EH (cell line): Measurements from ENCODE around the gene MAD1L1.
A peak's percentile ranks its signal among the peaks of the same experiment; 100 is the strongest.

ENCODE experiments used
- DNase-seq: peaks from one replicate; pipeline ENCODE4 v3.0.0-alpha.2; 2015; ENCODE audit warnings: low read depth

The MAD1L1 gene

DNA sequence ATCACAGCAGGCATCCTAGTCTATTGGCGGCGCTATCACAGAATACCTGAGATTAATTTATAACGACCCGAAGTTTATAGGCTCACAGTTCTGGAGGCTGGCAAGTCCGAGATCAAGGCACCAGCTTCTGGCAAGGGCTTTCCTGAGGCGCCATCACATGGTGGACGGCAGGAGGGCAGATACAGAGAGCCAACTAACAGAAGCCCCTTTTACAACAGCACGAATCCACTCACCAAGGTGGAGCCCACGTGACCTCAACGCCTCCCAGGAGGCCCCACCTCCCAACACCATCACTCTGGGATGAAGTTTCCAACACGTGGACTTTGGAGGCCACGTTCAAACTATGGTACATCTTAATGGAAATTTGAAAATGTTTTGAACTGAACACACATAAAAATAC lies 307.4 kb downstream of the MAD1L1 start:
- DNase-seq = peak; percentile 19

DNA sequence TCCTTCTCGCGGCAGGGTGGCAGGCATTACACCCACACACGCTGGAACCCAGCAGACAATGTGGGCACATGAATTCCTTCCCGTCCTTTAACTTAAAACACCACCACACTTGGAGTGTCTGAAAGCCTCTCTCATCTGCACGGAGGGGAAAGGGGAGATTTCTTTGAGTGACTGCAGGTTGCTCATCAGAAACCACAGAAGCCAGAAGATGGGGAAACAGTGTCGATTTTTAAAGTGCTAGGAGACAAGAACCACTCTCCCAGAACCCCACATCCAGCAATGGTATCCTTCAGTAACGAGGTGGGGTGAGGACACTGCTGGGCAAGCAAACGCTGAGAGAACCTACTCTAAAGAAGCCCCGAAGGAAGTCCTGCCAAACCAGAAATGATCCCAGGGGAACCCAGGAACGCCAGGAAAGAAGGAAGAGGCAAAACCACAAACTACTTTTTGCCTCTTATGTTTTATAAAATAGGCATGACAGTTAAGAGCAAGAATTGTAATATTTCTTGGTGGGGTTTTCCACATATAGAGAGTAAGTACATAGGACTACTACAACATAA lies 308.4 kb downstream of the MAD1L1 start:
- no peak for DNase-seq

GRCh38 chr7:1923409-1924257 lies 309.1 kb downstream of the MAD1L1 start:
- no peak for DNase-seq

- peak; percentile 43 for DNase-seq
These were observed 309.9 kb downstream of the MAD1L1 start for GRCh38 chr7:1922870-1923236.

DNA sequence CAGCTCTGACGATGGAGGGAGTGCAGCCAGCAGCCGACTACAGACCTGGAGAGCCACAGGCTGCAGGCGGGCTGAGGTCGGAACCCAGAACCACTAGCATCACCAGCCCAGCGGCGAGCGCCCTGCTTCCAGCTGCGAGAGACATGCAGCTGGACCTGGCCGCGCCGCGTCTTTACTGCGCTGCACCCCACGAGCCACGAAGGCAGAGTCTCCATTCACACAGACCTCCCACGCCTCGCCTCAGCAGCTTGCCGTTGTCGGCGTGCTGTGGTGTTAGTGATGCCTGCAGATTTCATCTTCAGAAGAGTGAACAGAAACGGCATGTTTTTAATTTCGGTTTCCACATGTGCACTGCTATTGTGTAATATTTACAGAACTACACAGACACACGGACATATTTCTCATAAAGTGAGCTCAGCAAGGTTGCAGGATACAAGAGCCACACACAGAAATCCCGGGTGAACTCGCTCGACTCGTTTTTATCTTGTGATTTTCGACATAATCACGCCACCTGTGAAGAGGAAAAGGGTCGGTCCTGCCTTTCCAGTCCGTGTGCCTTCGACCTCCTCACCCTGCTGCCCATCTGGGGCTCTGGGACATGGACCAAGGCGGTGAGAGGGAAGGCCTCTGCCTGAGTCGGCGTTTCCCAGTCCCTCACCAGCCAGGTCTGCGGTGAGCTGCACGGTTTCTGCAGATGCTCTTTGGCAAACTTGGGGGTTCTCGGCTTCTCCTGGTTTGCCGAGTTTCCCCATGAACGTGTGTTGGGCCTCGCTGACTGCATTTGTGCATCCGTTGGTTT lies 310.5 kb downstream of the MAD1L1 start:
- DNase-seq = peak; percentile 64

- DNase-seq = no peak
These were observed 311.9 kb downstream of the MAD1L1 start for GRCh38 chr7:1920881-1921280.

GRCh38 chr7:1920266-1920681 lies 312.5 kb downstream of the MAD1L1 start:
- DNase-seq = no peak

GRCh38 chr7:1919539-1920265 lies 313.0 kb downstream of the MAD1L1 start:
- DNase-seq = peak; percentile 23

DNA sequence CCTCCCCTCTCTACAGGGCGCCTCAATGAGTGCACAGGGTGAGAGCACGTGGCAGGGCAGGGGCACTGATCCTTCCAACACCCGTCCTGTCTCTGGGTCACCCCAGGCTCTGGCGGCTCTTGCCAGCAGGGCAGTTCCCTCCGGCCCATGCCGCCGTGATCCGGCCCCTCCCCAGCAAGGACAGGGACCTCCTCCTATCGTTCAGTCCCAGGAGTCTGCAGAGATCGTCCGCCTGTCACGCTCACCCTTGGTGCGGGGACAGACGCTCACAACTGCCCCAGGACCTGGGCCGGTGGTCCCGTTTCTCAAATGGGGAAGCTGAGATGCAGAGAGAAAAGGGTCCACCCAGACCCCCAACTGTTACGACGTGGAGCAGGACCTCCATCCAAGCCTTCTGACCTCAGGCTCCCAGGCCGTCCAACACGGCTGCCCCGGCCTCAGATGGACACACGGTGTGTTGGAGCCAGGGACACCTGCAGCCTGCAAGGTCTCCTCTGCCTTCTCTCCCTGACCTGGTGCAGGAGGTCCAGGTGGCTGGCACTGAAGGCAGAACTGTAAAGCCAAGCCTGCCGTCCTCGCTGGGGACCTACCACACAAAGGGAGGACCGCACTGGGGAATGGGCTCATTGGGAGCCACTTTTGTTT lies 313.7 kb downstream of the MAD1L1 start:
- DNase-seq = no peak

DNA sequence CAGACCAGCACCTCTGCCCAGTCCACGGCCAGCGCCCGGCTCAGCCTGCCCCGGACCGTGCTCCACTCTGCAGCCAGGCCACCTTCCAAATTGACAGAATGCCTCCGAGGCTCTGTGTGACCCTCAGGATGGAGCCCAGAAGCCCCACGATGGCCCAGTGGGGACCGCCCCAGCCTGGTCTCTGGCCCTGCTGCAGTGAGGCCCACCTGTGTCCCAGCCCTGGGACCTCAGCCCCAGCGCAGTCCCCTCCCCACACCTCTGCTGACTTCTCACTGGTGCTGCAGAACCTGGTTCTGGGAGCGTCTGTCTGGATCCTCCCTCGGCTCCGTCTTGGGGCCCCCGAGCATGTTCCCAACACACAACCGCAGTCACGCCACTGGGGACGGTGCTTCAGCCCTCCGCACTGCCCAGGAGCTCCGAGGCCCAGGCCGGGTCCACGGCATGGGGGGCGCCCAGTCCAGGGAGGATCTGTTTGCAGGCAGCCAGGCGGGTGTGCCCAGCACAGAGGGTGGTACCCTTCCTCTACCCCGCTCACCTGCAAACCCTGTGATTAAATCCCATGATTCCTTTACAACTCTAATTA lies 314.6 kb downstream of the MAD1L1 start:
- no peak for DNase-seq

- DNase-seq = no peak
These were observed 315.3 kb downstream of the MAD1L1 start for GRCh38 chr7:1917221-1918062.

DNA sequence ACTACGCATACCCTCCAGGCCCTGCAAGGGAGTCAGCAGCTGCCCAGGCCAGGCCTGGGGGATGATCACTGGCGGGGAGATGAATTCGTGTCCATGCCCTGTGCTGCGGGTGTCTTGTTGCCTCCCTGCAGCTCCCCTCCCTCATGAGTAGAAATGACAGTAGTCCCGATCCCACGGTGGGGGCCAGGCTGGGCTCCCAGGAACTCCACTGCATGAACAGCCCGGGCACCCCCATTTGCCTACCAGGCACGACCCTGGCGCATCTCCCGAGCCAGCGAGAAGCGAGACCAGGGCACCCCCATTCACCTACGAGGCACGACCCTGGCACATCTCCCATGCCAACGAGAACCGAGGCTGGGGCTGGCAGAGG lies 316.2 kb downstream of the MAD1L1 start:
- DNase-seq = no peak

GRCh38 chr7:1915956-1916600 lies 316.7 kb downstream of the MAD1L1 start:
- no peak for DNase-seq

- DNase-seq = no peak
These were observed 317.4 kb downstream of the MAD1L1 start for GRCh38 chr7:1915326-1915725.

DNA sequence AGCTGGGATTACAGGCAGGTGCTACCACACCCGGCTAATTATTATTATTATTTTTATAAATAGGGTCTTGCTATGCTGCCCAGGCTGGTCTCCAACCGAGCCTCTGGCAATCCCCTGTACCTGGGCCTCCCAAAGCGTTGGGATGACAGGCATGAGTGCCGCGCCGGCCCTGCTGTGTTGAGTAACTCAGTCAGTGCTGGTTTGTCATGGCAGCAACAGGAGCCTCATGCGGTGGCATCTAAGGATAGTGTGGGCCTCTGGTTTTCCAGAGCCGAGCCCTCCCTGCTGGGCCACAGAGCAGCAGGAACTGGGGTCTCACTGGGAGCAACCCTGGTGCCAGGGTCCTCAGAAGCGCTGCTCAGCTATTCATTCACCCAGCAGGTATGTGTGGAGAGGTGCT lies 318.0 kb downstream of the MAD1L1 start:
- no peak for DNase-seq

DNA sequence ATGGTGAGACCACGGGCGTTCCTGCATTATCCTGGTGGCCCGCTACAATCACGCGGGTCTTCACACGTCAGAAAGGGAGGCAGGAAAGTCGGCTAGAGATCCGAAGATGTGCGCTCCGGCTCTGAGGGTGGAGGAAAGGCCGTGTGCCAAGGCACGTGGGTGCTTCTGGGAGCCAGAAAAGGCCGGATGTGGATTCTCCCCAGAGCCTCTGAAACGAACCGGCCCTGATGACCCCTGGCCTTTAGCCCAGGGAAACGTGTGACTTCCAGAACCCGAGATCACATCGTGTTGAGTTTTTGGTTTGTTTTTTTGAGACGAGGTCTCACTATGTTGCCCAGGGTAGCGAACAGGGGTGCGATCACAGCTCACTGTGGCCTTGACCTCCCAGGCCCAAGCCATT lies 318.4 kb downstream of the MAD1L1 start:
- DNase-seq = no peak

GRCh38 chr7:1913466-1914282 lies 319.1 kb downstream of the MAD1L1 start:
- DNase-seq = no peak

GRCh38 chr7:1912593-1913465 lies 319.9 kb downstream of the MAD1L1 start:
- DNase-seq = peak; percentile 96
